Stimulated activated CD4-positive, alpha-beta T cell treated with anti-CD3 and anti-CD28 coated beads, Interleukin-4, amount 100 ng/mL, for 1 hour (primary cell): ENCODE results near the gene LRRFIP1.
"Not testable (repeated sequence)": the region's sequence is repeated elsewhere in the genome, so short reads cannot be mapped to it uniquely, and the experiment has no call there.

Experiments
- DNase-seq: peaks from one replicate; pipeline ENCODE4 v3.0.0-alpha.2; 2020

LRRFIP1 gene

GRCh38 chr2:237732070-237732469 lies 104.7 kb downstream of the LRRFIP1 start:
- no peak for DNase-seq

- no peak for DNase-seq
Measured at GRCh38 chr2:237732790-237733381, 105.5 kb downstream of the LRRFIP1 start.

GRCh38 chr2:237733677-237734300 lies 106.4 kb downstream of the LRRFIP1 start:
- no peak for DNase-seq

- no peak for DNase-seq
Measured at GRCh38 chr2:237734905-237735623, 107.7 kb downstream of the LRRFIP1 start.

GRCh38 chr2:237735798-237736197 lies 108.4 kb downstream of the LRRFIP1 start:
- no peak for DNase-seq

- no peak for DNase-seq
Measured at GRCh38 chr2:237736783-237737182, 109.4 kb downstream of the LRRFIP1 start.

GRCh38 chr2:237737196-237737865 lies 109.9 kb downstream of the LRRFIP1 start:
- no peak for DNase-seq

GRCh38 chr2:237738255-237738654 lies 110.9 kb downstream of the LRRFIP1 start:
- no peak for DNase-seq

GRCh38 chr2:237739101-237739500 lies 111.7 kb downstream of the LRRFIP1 start:
- no peak for DNase-seq

GRCh38 chr2:237742191-237742590 lies 114.8 kb downstream of the LRRFIP1 start:
- no peak for DNase-seq

- DNase-seq: no peak
Measured at GRCh38 chr2:237742614-237743013, 115.2 kb downstream of the LRRFIP1 start.

GRCh38 chr2:237743024-237743423 lies 115.6 kb downstream of the LRRFIP1 start:
- DNase-seq: no peak

- DNase-seq: no peak
Measured at GRCh38 chr2:237743561-237744269, 116.3 kb downstream of the LRRFIP1 start.

- DNase-seq: no peak
Measured at GRCh38 chr2:237744270-237744612, 116.9 kb downstream of the LRRFIP1 start.

GRCh38 chr2:237744613-237745249 lies 117.3 kb downstream of the LRRFIP1 start:
- peak; percentile 79 for DNase-seq

- DNase-seq: no peak
Measured at GRCh38 chr2:237745250-237745613, 117.8 kb downstream of the LRRFIP1 start.

GRCh38 chr2:237746302-237747080 lies 119.1 kb downstream of the LRRFIP1 start:
- DNase-seq: no peak

- no peak for DNase-seq
Measured at GRCh38 chr2:237747189-237747588, 119.8 kb downstream of the LRRFIP1 start.

- DNase-seq: no peak
Measured at GRCh38 chr2:237749002-237749401, 121.6 kb downstream of the LRRFIP1 start.

GRCh38 chr2:237749961-237750360 lies 122.6 kb downstream of the LRRFIP1 start:
- no peak for DNase-seq

GRCh38 chr2:237750441-237750840 lies 123.1 kb downstream of the LRRFIP1 start:
- DNase-seq: not testable (repeated sequence)

- DNase-seq: no peak
Measured at GRCh38 chr2:237752761-237753165, 125.4 kb downstream of the LRRFIP1 start.
